Measurements from ENCODE around the gene CD40.
"Not testable (repeated sequence)": the region's sequence is repeated elsewhere in the genome, so short reads cannot be mapped to it uniquely, and the experiment has no call there.

CD40 gene

GRCh38 chr20:46117704-46118467 lies at the start of gene CD40:
Gene CD40, plus strand, starts transcription at chr20:46118314. Its CDS starts 30 bp downstream, at chr20:46118344.
- DNase-seq, result peak; percentile 82

GRCh38 chr20:46070215-46070900 lies 47.8 kb upstream of the CD40 start:
- DNase-seq, result no peak

- no peak for DNase-seq
Observed at GRCh38 chr20:46071573-46071972, 46.5 kb upstream of the CD40 start.

GRCh38 chr20:46073024-46073423 lies 45.1 kb upstream of the CD40 start:
- no peak for DNase-seq

GRCh38 chr20:46073443-46073842 lies 44.7 kb upstream of the CD40 start:
- no peak for DNase-seq

- no peak for DNase-seq
Observed at GRCh38 chr20:46074006-46074405, 44.1 kb upstream of the CD40 start.

- DNase-seq, result no peak
Observed at GRCh38 chr20:46076806-46077205, 41.3 kb upstream of the CD40 start.

- DNase-seq, result no peak
Observed at GRCh38 chr20:46077642-46078305, 40.3 kb upstream of the CD40 start.

- no peak for DNase-seq
Observed at GRCh38 chr20:46078954-46079353, 39.2 kb upstream of the CD40 start.

GRCh38 chr20:46081074-46081473 lies 37.0 kb upstream of the CD40 start:
- no peak for DNase-seq

GRCh38 chr20:46083101-46083500 lies 35.0 kb upstream of the CD40 start:
- DNase-seq, result no peak

- DNase-seq, result no peak
Observed at GRCh38 chr20:46083531-46084061, 34.5 kb upstream of the CD40 start.

- no peak for DNase-seq
Observed at GRCh38 chr20:46084805-46085178, 33.3 kb upstream of the CD40 start.

- DNase-seq, result no peak
Observed at GRCh38 chr20:46085179-46085851, 32.8 kb upstream of the CD40 start.

GRCh38 chr20:46087161-46087560 lies 31.0 kb upstream of the CD40 start:
- DNase-seq, result no peak

- DNase-seq, result peak; percentile 30
Observed at GRCh38 chr20:46088409-46089166, 29.5 kb upstream of the CD40 start.

GRCh38 chr20:46089167-46089416 lies 29.0 kb upstream of the CD40 start:
- DNase-seq, result no peak

GRCh38 chr20:46089417-46090388 lies 28.4 kb upstream of the CD40 start, which contains the start of gene NCOA5:
Gene NCOA5, minus strand, starts transcription at chr20:46089962. Its CDS starts 10,538 bp downstream, at chr20:46079424.
- peak; percentile 96 for DNase-seq

GRCh38 chr20:46091622-46092535 lies 26.2 kb upstream of the CD40 start:
- not testable (repeated sequence) for DNase-seq

- DNase-seq, result no peak
Observed at GRCh38 chr20:46093531-46093930, 24.6 kb upstream of the CD40 start.

All from hematopoietic multipotent progenitor cell treated with erythropoietin and hydrocortisone succinate and interleukin-3 and kit ligand, for 8 days (in vitro differentiated cells).